Left ventricle myocardium inferior (tissue), 1 donor: Measurements from ENCODE around the gene E2F3. TPM values are rescaled to one million over a fixed set of nuclear protein-coding genes. Genes with fewer than 3 reads are reported as not detected.

Source experiments
- DNase-seq: peaks from one replicate; pipeline ENCODE4 v3.0.0-alpha.2; 2020
- H3K27ac ChIP-seq: fragments of 200-600 bp; replicated peaks from 2 replicates; pipeline ENCODE4 v1.8.0; 2021
- H3K27me3 ChIP-seq: fragments of 200-600 bp; 2 replicates; pipeline ENCODE4 v1.8.0; 2021; ENCODE audit warnings: low read depth
- H3K36me3 ChIP-seq: fragments of 200-600 bp; 2 replicates; pipeline ENCODE4 v1.8.0; 2021
- H3K4me1 ChIP-seq: fragments of 200-600 bp; 2 replicates; pipeline ENCODE4 v1.8.0; 2021
- H3K4me3 ChIP-seq: fragments of 200-600 bp; 2 replicates; pipeline ENCODE4 v1.8.0; 2021; ENCODE audit warnings: mild to moderate bottlenecking, moderate library complexity
- H3K9me3 ChIP-seq: fragments of 200-600 bp; replicated peaks from 2 replicates; pipeline ENCODE4 v1.8.0; 2021
- CTCF ChIP-seq: fragments of 200-600 bp; IDR thresholded peaks from 2 replicates; pipeline ENCODE4 v1.8.0; 2021; ENCODE audit warnings: antibody characterized with exemption, mild to moderate bottlenecking, borderline replicate concordance
- intact Hi-C: fragments of 100-400 bp; cut with micrococcal nuclease; formaldehyde crosslinking; loops from one replicate; pipeline ENCODE4 v1.11.0; 2022
- total RNA-seq: library from RNA; stranded (reverse); fragmentation: NEBNext Ultra II Directional; extraction: Animal tissue kit (Norgen Biotek cat#: 25700); gene quantifications from one replicate; pipeline ENCODE4 v1.2.1, GENCODE V29; 2021
- donor health status: DM: no; HTN: yes; CAD: no; lungs with severe emphysema.

E2F3 gene
- total RNA-seq, 1 donor from 2014 or later, result 6.7 TPM

DNA sequence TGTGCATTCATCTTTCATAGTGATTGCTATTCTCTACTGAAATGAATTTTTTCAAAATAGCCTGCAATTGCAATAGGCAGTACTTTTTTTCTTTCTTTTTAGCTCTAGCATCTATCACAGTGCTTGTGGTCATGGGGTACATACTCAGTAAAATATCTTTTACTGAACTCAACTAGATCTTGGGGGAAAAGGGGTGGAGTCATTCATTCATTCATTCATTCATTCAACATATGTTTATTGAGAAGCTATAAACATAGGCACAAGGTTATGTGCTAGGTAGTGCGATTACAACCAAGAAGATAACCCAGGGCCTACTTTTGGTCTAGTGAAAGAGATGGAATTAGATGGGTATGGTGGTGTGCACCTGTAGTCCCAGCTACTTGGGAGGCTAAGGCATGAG, 131.2 kb downstream of the E2F3 start:
- Histone ChIP-seq H3K4me1 (peaks cover 29% of the 10 kb centered on the region), H3K27me3 (no peaks in the 10 kb centered on the region), H3K9me3 (no peaks in the 10 kb centered on the region), H3K27ac (no peak overlapping the region), H3K36me3 (no peaks in the 10 kb centered on the region), H3K4me3 (no peak overlapping the region)
- intact Hi-C loops, result no loop called here
- no peak for TF ChIP-seq CTCF
- DNase-seq, result no peak

DNA sequence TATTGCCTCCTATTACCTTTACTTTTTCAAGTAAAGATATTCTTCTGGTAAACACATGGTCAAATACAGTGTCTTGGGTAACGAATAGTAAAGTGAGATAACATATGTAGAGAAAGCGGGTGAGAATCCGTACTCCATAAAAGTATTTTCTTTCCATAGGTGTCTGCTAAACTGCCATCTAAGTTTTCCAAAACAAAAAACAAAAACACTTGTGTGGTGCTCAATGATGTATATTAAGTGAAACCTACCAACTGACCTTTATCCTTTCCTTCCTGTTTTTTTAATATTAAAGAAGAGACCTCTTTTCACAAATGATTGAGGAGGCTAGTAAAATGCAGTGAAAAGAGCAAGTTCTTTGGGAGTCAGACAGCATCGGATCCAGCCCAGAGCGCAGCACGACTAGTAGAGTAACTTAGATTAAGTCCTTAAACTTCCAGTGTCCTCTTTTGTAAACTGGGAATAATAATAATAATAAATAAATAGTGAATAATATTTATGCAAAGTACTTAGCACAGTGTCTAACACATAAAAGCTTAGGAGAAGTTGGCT, 132.1 kb downstream of the E2F3 start:
- DNase-seq, result no peak
- no peak for TF ChIP-seq CTCF
- peak overlapping the region; percentile 81 for H3K27ac ChIP-seq

GRCh38 chr6:20534295-20535262, 132.9 kb downstream of the E2F3 start, which contains the start of gene CDKAL1:
TSS of gene CDKAL1 (plus strand) at chr6:20534457. CDS start at chr6:20546351, 11,894 bp downstream.
- Histone ChIP-seq H3K27me3 (no peaks in the 10 kb centered on the region), H3K36me3 (no peaks in the 10 kb centered on the region), H3K4me1 (peaks cover 20% of the 10 kb centered on the region), H3K27ac (peak within 1 kb of the TSS; percentile 81), H3K4me3 (peak within 1 kb of the TSS; percentile 86), H3K9me3 (no peaks in the 10 kb centered on the region)
- intact Hi-C loops, result no loop called here
- DNase-seq, result peak; percentile 91
- no peak for TF ChIP-seq CTCF

More for the DNA sequence above, 132.1 kb downstream of the E2F3 start:
- Histone ChIP-seq H3K4me1 (peaks cover 21% of the 10 kb centered on the region), H3K9me3 (no peaks in the 10 kb centered on the region), H3K27me3 (no peaks in the 10 kb centered on the region), H3K4me3 (peak overlapping the region; percentile 86), H3K36me3 (no peaks in the 10 kb centered on the region)
- intact Hi-C loops, result no loop called here

- H3K4me3 ChIP-seq, result no peak overlapping the region
- no peak overlapping the region for H3K27ac ChIP-seq
- no peak for DNase-seq
- H3K36me3 ChIP-seq, result peaks cover 11% of the 10 kb centered on the region
- no peak for TF ChIP-seq CTCF
- H3K27me3 ChIP-seq, result no peaks in the 10 kb centered on the region
- peaks cover 27% of the 10 kb centered on the region for H3K4me1 ChIP-seq
- H3K9me3 ChIP-seq, result no peaks in the 10 kb centered on the region
- intact Hi-C loops, result no loop called here
Observed at GRCh38 chr6:20538131-20538662, 136.5 kb downstream of the E2F3 start.

- Histone ChIP-seq H3K4me3 (no peak overlapping the region), H3K4me1 (peaks cover 27% of the 10 kb centered on the region), H3K27ac (no peak overlapping the region), H3K36me3 (peaks cover 11% of the 10 kb centered on the region), H3K27me3 (no peaks in the 10 kb centered on the region), H3K9me3 (no peaks in the 10 kb centered on the region)
- intact Hi-C loops, result no loop called here
- DNase-seq, result no peak
- no peak for TF ChIP-seq CTCF
Observed at GRCh38 chr6:20538907-20539306, 137.2 kb downstream of the E2F3 start.
